HepG2 (cell line): Measurements from ENCODE around the gene ZNF792. TPM values are rescaled to one million over a fixed set of nuclear protein-coding genes. Genes with fewer than 3 reads are reported as not detected.

Experiments
- FOXO1 ChIP-seq: sonication (generic); formaldehyde crosslinking; IDR thresholded peaks from 2 replicates; pipeline ENCODE4 v1.4.0; 2020; ENCODE audit warnings: missing genetic modification reagents
- NKX3-1 ChIP-seq: sonication (generic); formaldehyde crosslinking; IDR thresholded peaks from 2 replicates; pipeline ENCODE4 v1.5.0; 2020; ENCODE audit warnings: missing genetic modification reagents
- NPAS2 ChIP-seq: sonication (generic); formaldehyde crosslinking; IDR thresholded peaks from 2 replicates; pipeline ENCODE4 v1.8.0; 2022; ENCODE audit warnings: mild to moderate bottlenecking, missing genetic modification reagents, borderline replicate concordance
- POLR2AphosphoS2 ChIP-seq: IDR thresholded peaks from 2 replicates; pipeline ENCODE4 v1.6.1; 2011; ENCODE audit warnings: low read depth, low read length, improper control_type of control experiment
- SMC3 ChIP-seq: IDR thresholded peaks from 2 replicates; pipeline ENCODE4 v1.6.1; 2011; ENCODE audit warnings: low read length, improper control_type of control experiment
- TP53 ChIP-seq: sonication (generic); formaldehyde crosslinking; conservative IDR thresholded peaks from 2 replicates; pipeline ENCODE4 v1.4.0; 2020; ENCODE audit warnings: missing genetic modification reagents
- YEATS2 ChIP-seq: sonication (generic); formaldehyde crosslinking; IDR thresholded peaks from 2 replicates; pipeline ENCODE4 v1.4.0; 2020; ENCODE audit warnings: missing genetic modification reagents, borderline replicate concordance
- ZBTB3 ChIP-seq: sonication (generic); formaldehyde crosslinking; IDR thresholded peaks from 2 replicates; pipeline ENCODE4 v1.4.0; 2020; ENCODE audit warnings: low read depth, mild to moderate bottlenecking, moderate library complexity, missing genetic modification reagents, borderline replicate concordance
- ZNF563 ChIP-seq: sonication (generic); formaldehyde crosslinking; IDR thresholded peaks from 2 replicates; pipeline ENCODE4 v1.8.0; 2022; ENCODE audit warnings: mild to moderate bottlenecking, moderate library complexity, missing genetic modification reagents
- ZNF605 ChIP-seq: sonication (generic); formaldehyde crosslinking; IDR thresholded peaks from 2 replicates; pipeline ENCODE4 v1.8.0; 2022; ENCODE audit warnings: mild to moderate bottlenecking, missing genetic modification reagents
- ZNF616 ChIP-seq: sonication (generic); formaldehyde crosslinking; IDR thresholded peaks from 2 replicates; pipeline ENCODE4 v1.5.0; 2020; ENCODE audit warnings: low read depth, mild to moderate bottlenecking, missing genetic modification reagents
- ZNF660 ChIP-seq: sonication (generic); formaldehyde crosslinking; IDR thresholded peaks from 2 replicates; pipeline ENCODE4 v1.5.1; 2020; ENCODE audit warnings: mild to moderate bottlenecking, low read depth, missing genetic modification reagents, borderline replicate concordance
- polyA plus RNA-seq, 8 experiments: library from polyadenylated mRNA; depleted of rRNA in 3 of 8; stranded (reverse) in 7 of 8; unstranded in 1 of 8; fragments of >200 nt; fragmentation: Illumina TruSeq in 4 of 8; extraction: Trizol in 4 of 8; gene quantifications; 2 replicates each; pipeline versions ENCODE4 v1.2.1 to v1.2.3, GENCODE V29; 2011 to 2016; ENCODE audit warnings: low read depth in 4 of 8, missing spikeins in 1 of 8, mixed read lengths in 1 of 8; ENCODE audit not compliant: insufficient read depth in 1 of 8
- total RNA-seq, 5 experiments: library from RNA; depleted of rRNA; stranded (reverse); fragments of >200 nt; fragmentation: Illumina TruSeq; extraction: Trizol; gene quantifications; 2 replicates each; pipeline ENCODE4 v1.2.3, GENCODE V29; 2016; ENCODE audit warnings: low read depth in 1 of 5
- TF ChIP-seq, protein P1 (sequence below): IDR thresholded peaks from 2 replicates; pipeline ENCODE4 v1.4.0; 2020; ENCODE audit warnings: mild to moderate bottlenecking, missing genetic modification reagents
- TF ChIP-seq, protein P2 (sequence below): sonication (generic); formaldehyde crosslinking; IDR thresholded peaks from 2 replicates; pipeline ENCODE4 v1.8.0; 2022; ENCODE audit warnings: low read depth, missing genetic modification reagents
- TF ChIP-seq, protein P3 (sequence below): sonication (generic); formaldehyde crosslinking; IDR thresholded peaks from 2 replicates; pipeline ENCODE4 v1.5.0; 2020; ENCODE audit warnings: missing genetic modification reagents, mild to moderate bottlenecking, borderline replicate concordance
- TF ChIP-seq, protein P4 (sequence below): sonication (generic); formaldehyde crosslinking; IDR thresholded peaks from 2 replicates; pipeline ENCODE4 v1.5.1; 2020; ENCODE audit warnings: missing genetic modification reagents, mild to moderate bottlenecking, borderline replicate concordance
- TF ChIP-seq, protein P5 (sequence below): sonication (generic); formaldehyde crosslinking; conservative IDR thresholded peaks from 2 replicates; pipeline ENCODE4 v1.4.0; 2020; ENCODE audit warnings: missing genetic modification reagents

ZNF792 gene
- total and polyA plus RNA-seq, 2 of the 13 experiments (the other 11 are each of a cell fraction or from before 2014, with no cell fraction given): 5.5 to 11.5 TPM

GRCh38 chr19:35013041-35013819 lies 49.2 kb upstream of the ZNF792 start (continued):
- TF ChIP-seq, protein P1, sequence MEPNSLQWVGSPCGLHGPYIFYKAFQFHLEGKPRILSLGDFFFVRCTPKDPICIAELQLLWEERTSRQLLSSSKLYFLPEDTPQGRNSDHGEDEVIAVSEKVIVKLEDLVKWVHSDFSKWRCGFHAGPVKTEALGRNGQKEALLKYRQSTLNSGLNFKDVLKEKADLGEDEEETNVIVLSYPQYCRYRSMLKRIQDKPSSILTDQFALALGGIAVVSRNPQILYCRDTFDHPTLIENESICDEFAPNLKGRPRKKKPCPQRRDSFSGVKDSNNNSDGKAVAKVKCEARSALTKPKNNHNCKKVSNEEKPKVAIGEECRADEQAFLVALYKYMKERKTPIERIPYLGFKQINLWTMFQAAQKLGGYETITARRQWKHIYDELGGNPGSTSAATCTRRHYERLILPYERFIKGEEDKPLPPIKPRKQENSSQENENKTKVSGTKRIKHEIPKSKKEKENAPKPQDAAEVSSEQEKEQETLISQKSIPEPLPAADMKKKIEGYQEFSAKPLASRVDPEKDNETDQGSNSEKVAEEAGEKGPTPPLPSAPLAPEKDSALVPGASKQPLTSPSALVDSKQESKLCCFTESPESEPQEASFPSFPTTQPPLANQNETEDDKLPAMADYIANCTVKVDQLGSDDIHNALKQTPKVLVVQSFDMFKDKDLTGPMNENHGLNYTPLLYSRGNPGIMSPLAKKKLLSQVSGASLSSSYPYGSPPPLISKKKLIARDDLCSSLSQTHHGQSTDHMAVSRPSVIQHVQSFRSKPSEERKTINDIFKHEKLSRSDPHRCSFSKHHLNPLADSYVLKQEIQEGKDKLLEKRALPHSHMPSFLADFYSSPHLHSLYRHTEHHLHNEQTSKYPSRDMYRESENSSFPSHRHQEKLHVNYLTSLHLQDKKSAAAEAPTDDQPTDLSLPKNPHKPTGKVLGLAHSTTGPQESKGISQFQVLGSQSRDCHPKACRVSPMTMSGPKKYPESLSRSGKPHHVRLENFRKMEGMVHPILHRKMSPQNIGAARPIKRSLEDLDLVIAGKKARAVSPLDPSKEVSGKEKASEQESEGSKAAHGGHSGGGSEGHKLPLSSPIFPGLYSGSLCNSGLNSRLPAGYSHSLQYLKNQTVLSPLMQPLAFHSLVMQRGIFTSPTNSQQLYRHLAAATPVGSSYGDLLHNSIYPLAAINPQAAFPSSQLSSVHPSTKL: no peak
- TF ChIP-seq TP53 (CRISPR knock-in tag): no peak
- TF ChIP-seq, protein P2, sequence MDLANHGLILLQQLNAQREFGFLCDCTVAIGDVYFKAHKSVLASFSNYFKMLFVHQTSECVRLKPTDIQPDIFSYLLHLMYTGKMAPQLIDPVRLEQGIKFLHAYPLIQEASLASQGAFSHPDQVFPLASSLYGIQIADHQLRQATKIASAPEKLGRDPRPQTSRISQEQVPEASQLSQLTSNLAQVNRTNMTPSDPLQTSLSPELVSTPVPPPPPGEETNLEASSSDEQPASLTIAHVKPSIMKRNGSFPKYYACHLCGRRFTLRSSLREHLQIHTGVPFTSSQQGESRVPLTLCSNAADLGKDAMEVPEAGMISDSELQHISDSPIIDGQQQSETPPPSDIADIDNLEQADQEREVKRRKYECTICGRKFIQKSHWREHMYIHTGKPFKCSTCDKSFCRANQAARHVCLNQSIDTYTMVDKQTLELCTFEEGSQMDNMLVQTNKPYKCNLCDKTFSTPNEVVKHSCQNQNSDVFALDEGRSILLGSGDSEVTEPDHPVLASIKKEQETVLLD (CRISPR knock-in tag): no peak
- no peak; the same call in 1 of the 2 replicates for TF ChIP-seq YEATS2 (CRISPR knock-in tag)
- no peak for TF ChIP-seq FOXO1 (CRISPR knock-in tag)
- TF ChIP-seq, protein P3, sequence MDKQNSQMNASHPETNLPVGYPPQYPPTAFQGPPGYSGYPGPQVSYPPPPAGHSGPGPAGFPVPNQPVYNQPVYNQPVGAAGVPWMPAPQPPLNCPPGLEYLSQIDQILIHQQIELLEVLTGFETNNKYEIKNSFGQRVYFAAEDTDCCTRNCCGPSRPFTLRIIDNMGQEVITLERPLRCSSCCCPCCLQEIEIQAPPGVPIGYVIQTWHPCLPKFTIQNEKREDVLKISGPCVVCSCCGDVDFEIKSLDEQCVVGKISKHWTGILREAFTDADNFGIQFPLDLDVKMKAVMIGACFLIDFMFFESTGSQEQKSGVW: no peak
- TF ChIP-seq ZNF605: no peak
- TF ChIP-seq, protein P4, sequence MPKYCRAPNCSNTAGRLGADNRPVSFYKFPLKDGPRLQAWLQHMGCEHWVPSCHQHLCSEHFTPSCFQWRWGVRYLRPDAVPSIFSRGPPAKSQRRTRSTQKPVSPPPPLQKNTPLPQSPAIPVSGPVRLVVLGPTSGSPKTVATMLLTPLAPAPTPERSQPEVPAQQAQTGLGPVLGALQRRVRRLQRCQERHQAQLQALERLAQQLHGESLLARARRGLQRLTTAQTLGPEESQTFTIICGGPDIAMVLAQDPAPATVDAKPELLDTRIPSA (CRISPR knock-in tag): no peak
- TF ChIP-seq NKX3-1 (CRISPR knock-in tag): no peak
- no peak for TF ChIP-seq ZBTB3 (CRISPR knock-in tag)
- TF ChIP-seq, protein P5, sequence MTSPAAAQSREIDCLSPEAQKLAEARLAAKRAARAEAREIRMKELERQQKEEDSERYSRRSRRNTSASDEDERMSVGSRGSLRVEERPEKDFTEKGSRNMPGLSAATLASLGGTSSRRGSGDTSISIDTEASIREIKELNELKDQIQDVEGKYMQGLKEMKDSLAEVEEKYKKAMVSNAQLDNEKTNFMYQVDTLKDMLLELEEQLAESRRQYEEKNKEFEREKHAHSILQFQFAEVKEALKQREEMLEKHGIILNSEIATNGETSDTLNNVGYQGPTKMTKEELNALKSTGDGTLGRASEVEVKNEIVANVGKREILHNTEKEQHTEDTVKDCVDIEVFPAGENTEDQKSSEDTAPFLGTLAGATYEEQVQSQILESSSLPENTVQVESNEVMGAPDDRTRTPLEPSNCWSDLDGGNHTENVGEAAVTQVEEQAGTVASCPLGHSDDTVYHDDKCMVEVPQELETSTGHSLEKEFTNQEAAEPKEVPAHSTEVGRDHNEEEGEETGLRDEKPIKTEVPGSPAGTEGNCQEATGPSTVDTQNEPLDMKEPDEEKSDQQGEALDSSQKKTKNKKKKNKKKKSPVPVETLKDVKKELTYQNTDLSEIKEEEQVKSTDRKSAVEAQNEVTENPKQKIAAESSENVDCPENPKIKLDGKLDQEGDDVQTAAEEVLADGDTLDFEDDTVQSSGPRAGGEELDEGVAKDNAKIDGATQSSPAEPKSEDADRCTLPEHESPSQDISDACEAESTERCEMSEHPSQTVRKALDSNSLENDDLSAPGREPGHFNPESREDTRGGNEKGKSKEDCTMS (CRISPR knock-in tag): no peak
- TF ChIP-seq ZNF616 (CRISPR knock-in tag): no peak
- TF ChIP-seq POLR2AphosphoS2: no peak
- TF ChIP-seq NPAS2: no peak
- no peak for TF ChIP-seq ZNF563 (CRISPR knock-in tag)
- TF ChIP-seq ZNF660 (CRISPR knock-in tag): no peak
- peak; percentile 67; the same call in 1 of the 2 replicates for TF ChIP-seq SMC3
